Measurements from ENCODE around the gene MYO3B.

MYO3B gene

DNA sequence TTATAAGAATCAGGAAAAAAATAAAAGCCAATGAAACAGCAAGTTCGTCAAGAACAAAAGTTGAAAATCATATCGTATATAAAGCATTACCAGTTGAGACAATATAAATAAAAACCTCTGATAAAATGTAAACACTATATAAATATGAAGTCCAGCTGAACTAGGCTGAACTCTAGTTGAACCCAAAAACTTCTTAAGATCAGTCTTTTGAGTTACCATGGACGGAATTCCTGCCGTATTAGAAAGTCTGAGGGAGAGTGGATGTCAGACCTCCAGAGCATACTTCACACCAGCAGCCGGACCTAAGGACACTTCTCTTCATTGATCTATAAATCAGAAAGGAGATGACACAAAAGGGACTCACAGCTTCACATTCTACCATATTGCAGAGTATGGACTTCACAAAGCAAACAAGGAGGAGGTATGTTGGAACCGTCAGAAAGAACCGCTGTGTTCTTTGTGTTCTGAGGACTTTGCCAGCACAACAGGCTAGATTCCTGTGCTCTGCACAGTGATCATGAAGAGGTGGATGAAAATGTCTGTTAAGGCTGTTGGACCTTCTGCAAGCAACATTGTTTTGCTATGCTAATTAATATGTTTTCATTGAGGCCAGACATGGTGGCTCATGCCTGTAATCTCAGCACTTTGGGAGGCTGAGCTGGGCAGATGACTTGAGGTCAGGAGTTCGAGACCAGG, 469.9 kb downstream of the MYO3B start:
- in situ Hi-C loops (cut with MboI; ENCODE audit: low sequenced_read_pairs, unreplicated experiment): no loop called here
- TF ChIP-seq, protein P1, sequence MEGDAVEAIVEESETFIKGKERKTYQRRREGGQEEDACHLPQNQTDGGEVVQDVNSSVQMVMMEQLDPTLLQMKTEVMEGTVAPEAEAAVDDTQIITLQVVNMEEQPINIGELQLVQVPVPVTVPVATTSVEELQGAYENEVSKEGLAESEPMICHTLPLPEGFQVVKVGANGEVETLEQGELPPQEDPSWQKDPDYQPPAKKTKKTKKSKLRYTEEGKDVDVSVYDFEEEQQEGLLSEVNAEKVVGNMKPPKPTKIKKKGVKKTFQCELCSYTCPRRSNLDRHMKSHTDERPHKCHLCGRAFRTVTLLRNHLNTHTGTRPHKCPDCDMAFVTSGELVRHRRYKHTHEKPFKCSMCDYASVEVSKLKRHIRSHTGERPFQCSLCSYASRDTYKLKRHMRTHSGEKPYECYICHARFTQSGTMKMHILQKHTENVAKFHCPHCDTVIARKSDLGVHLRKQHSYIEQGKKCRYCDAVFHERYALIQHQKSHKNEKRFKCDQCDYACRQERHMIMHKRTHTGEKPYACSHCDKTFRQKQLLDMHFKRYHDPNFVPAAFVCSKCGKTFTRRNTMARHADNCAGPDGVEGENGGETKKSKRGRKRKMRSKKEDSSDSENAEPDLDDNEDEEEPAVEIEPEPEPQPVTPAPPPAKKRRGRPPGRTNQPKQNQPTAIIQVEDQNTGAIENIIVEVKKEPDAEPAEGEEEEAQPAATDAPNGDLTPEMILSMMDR (IDR thresholded peaks at IDR 0.05; ENCODE audit: borderline replicate concordance, control extremely low read depth, extremely low read depth, insufficient read depth, missing control alignments): no peak

GRCh38 chr2:170651624-170652325, 473.8 kb downstream of the MYO3B start:
- DNase-seq (ENCODE audit: low spot score): no peak
- TF ChIP-seq, protein P1 (IDR thresholded peaks at IDR 0.05; ENCODE audit: borderline replicate concordance, control extremely low read depth, extremely low read depth, insufficient read depth, missing control alignments): no peak
- in situ Hi-C loops (cut with MboI; ENCODE audit: low sequenced_read_pairs, unreplicated experiment): no loop called here

More for the DNA sequence above, 469.9 kb downstream of the MYO3B start:
- no peak for DNase-seq (ENCODE audit: low spot score)

GRCh38 chr2:170652637-170653417, 474.9 kb downstream of the MYO3B start:
- in situ Hi-C loops (cut with MboI; ENCODE audit: low sequenced_read_pairs, unreplicated experiment): no loop called here
- DNase-seq (ENCODE audit: low spot score): no peak
- TF ChIP-seq, protein P1 (IDR thresholded peaks at IDR 0.05; ENCODE audit: borderline replicate concordance, control extremely low read depth, extremely low read depth, insufficient read depth, missing control alignments): no peak

GRCh38 chr2:170656669-170657068, 478.7 kb downstream of the MYO3B start:
- DNase-seq (ENCODE audit: low spot score): no peak
- in situ Hi-C loops (cut with MboI; ENCODE audit: low sequenced_read_pairs, unreplicated experiment): no loop called here
- TF ChIP-seq, protein P1 (IDR thresholded peaks at IDR 0.05; ENCODE audit: borderline replicate concordance, control extremely low read depth, extremely low read depth, insufficient read depth, missing control alignments): no peak

DNA sequence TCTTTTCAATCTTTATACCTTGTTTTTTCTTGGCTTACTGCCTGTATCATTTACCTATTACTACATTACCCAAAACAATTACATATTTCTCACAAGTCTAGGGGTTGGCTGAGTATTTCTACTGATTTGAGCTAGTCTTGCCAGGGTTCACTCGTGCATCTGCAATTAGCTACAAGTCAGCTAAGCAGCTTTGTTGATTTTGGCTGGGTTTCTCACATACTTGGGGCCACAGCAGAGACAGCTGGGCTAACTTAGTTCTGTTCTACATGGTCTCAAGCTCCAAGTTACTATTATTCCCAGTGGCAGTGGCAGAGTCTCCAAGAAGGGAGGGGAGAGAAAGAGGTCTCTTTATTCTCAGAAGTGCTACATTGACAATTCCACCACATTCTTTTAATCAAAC, 482.5 kb downstream of the MYO3B start:
- in situ Hi-C loops (cut with MboI; ENCODE audit: low sequenced_read_pairs, unreplicated experiment): no loop called here
- TF ChIP-seq, protein P1 (IDR thresholded peaks at IDR 0.05; ENCODE audit: borderline replicate concordance, control extremely low read depth, extremely low read depth, insufficient read depth, missing control alignments): no peak
- no peak for DNase-seq (ENCODE audit: low spot score)

DNA sequence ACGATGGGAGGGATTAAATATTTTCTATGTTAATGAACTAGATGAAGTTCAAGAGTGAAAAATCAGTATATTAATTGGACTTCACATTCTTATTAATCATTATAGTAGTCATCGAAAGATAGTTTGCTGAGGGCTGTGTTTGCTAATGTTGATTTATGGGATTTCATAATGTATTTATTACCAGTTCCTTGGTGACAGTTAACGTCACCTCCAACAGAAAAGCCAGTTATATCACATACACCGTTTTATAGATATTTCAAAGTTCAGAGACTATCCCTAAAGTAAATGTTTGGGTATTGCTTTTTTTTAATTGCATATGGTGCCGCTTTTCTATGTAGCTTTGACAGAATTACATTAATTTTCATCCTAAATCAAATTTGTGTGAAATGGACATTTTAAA, 487.8 kb downstream of the MYO3B start:
- in situ Hi-C loops (cut with MboI; ENCODE audit: low sequenced_read_pairs, unreplicated experiment): no loop called here
- TF ChIP-seq, protein P1 (IDR thresholded peaks at IDR 0.05; ENCODE audit: borderline replicate concordance, control extremely low read depth, extremely low read depth, insufficient read depth, missing control alignments): no peak
- DNase-seq (ENCODE audit: low spot score): no peak
